Lung (tissue), 12 donors: ENCODE results near the gene HDAC10. TPM values are rescaled to one million over a fixed set of nuclear protein-coding genes. Genes with fewer than 3 reads are reported as not detected.

ENCODE experiments used
- ATAC-seq: fragments of 200-7000 bp; cut with Tn5 transposase; one replicate; pipeline ENCODE4 v1.9.1; 2020; ENCODE audit warnings: moderate number of reproducible peaks; ENCODE audit not compliant: insufficient read depth, low FRiP score
- DNase-seq, 3 donors: peaks; one replicate each; pipeline ENCODE4 v3.0.0-alpha.2; 2013 to 2017
- H3K27ac ChIP-seq, 2 donors: one replicate each; pipeline ENCODE4 v1.5.1; 2013; ENCODE audit warnings: mild to moderate bottlenecking in 2 of 2, moderate library complexity in 2 of 2, control low read depth in 1 of 2, inconsistent platforms in 1 of 2, low read depth in 1 of 2, low read length in 1 of 2
- H3K27me3 ChIP-seq, 3 donors: one replicate each; pipeline ENCODE4 v1.5.1; 2013; ENCODE audit warnings: low read length in 2 of 3; ENCODE audit not compliant: control insufficient read depth in 3 of 3, insufficient read depth in 3 of 3
- H3K36me3 ChIP-seq, 4 donors: one replicate each; pipeline ENCODE4 v1.5.1; 2013; ENCODE audit warnings: low read length in 4 of 4, mild to moderate bottlenecking in 1 of 4, moderate library complexity in 1 of 4; ENCODE audit not compliant: control insufficient read depth in 4 of 4, insufficient read depth in 4 of 4
- H3K4me1 ChIP-seq, 5 donors: one replicate each; pipeline ENCODE4 v1.5.1; 2013; ENCODE audit warnings: low read length in 5 of 5, mild to moderate bottlenecking in 2 of 5, moderate library complexity in 1 of 5; ENCODE audit not compliant: control insufficient read depth in 5 of 5, insufficient read depth in 5 of 5
- H3K4me3 ChIP-seq: one replicate; pipeline ENCODE4 v1.5.1; 2013; ENCODE audit warnings: mild to moderate bottlenecking, control low read depth, moderate library complexity
- H3K9ac ChIP-seq, 2 donors: one replicate each; pipeline ENCODE4 v1.5.1; 2013; ENCODE audit warnings: low read length in 2 of 2, control low read depth in 1 of 2; ENCODE audit not compliant: insufficient read depth in 1 of 2
- H3K9me3 ChIP-seq, 4 donors: one replicate each; pipeline ENCODE4 v1.5.1; 2013; ENCODE audit warnings: low read length in 3 of 4, mild to moderate bottlenecking in 1 of 4, moderate library complexity in 1 of 4; ENCODE audit not compliant: control insufficient read depth in 4 of 4, insufficient read depth in 3 of 4
- WGBS, 2 donors: extraction: QIAGEN DNeasy Blood & Tissue Kit; methylation state at CpG; one replicate each; pipeline ENCODE4 v1.1.7; 2013; 5-methylcytosine and 5-hydroxymethylcytosine counted together
- polyA plus RNA-seq, 2 donors: library from polyadenylated mRNA; stranded (reverse); fragments of 200-250 nt; gene quantifications; one replicate each; pipeline ENCODE4 v1.2.1, GENCODE V29; 2013
- total RNA-seq, 2 donors: library from RNA; depleted of rRNA in 1 of 2; stranded (reverse); fragments of >200 nt in 1 of 2; gene quantifications; one replicate each; pipeline ENCODE4 v1.2.1, GENCODE V29; 2014 to 2021
- TF ChIP-seq, protein P1 (sequence below): IDR thresholded peaks from 2 replicates; pipeline ENCODE4 v1.5.1; 2012; ENCODE audit warnings: mild to moderate bottlenecking; ENCODE audit errors: control extremely low read depth, extremely low read depth
- donor health status: control.
- donor health status: control.
- donor health status: Bipolar disorder and iron deficiency.
- donor health status: healthy.
- donor health status: DM: yes; HTN: yes; CAD: no.

The HDAC10 gene
- total and polyA plus RNA-seq, 4 donors = 32.2 to 53.7 (median 36.3) TPM

DNA sequence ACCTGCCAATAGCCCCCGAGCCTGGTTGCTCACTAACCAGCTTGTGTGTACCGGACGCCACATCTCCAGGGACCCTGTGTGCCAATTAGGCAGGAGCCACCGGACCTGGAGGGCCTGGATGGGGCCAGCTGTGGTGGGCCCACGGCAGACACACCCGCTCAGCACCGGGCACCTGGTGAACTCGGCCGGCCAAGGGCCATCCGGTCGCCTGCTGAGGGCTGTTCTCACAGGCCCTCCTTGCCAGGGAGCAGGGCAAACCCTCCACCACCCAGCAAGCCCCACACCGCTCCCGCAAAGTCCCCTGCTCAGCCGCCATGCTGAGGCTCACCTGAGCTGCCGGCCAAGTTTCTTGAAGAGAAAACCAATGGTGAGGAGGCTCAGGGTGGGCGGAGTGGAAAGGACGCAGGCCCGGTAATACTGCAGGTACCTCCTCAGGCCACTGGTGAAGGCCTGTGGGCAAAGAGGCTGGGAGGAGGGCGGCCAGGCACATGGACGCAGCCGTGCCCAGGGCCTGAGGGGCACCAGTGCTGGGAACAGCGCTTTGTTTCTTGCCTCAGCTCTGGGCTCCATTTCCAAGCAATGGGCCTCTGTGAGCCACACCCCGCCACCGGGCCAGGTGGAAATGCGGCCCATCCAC is 23.4 kb downstream of the HDAC10 start:
- Histone ChIP-seq H3K9ac (no peak overlapping the region), H3K36me3 (peaks cover 4 to 70% (median 27%) of the 10 kb centered on the region in 4 donors), H3K27ac (no peak overlapping the region), H3K27me3 (no peaks in the 10 kb centered on the region), H3K9me3 (no peaks in the 10 kb centered on the region), H3K4me3 (no peak overlapping the region), H3K4me1 (no peaks in the 10 kb centered on the region)
- WGBS, 2 donors = 96 to 100% methylated on average over 18 to 25 of the region's 25 CpGs
- no peak for DNase-seq
- TF ChIP-seq, protein P1, sequence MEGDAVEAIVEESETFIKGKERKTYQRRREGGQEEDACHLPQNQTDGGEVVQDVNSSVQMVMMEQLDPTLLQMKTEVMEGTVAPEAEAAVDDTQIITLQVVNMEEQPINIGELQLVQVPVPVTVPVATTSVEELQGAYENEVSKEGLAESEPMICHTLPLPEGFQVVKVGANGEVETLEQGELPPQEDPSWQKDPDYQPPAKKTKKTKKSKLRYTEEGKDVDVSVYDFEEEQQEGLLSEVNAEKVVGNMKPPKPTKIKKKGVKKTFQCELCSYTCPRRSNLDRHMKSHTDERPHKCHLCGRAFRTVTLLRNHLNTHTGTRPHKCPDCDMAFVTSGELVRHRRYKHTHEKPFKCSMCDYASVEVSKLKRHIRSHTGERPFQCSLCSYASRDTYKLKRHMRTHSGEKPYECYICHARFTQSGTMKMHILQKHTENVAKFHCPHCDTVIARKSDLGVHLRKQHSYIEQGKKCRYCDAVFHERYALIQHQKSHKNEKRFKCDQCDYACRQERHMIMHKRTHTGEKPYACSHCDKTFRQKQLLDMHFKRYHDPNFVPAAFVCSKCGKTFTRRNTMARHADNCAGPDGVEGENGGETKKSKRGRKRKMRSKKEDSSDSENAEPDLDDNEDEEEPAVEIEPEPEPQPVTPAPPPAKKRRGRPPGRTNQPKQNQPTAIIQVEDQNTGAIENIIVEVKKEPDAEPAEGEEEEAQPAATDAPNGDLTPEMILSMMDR = no peak
- no peak for ATAC-seq

DNA sequence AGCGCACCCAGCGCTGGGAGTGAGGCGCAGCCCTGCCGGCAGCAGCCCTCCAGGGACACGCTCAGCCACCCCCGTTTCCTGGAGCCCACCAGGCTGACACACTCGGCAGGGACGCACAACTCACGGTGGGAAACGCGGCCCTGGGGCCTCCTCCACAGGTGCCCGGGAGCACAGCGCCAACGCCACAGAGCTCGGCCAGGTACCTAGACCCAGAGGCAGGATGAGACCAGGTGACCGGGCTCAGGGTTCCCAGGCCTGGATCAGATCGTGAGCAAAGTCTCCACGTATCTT is 24.2 kb downstream of the HDAC10 start:
- DNase-seq = no peak
- H3K27ac ChIP-seq = no peak overlapping the region
- WGBS, 2 donors = 95% methylated on average over 18 of the region's 18 CpGs
- H3K4me1 ChIP-seq = no peaks in the 10 kb centered on the region
- H3K4me3 ChIP-seq = no peak overlapping the region
- H3K27me3 ChIP-seq = no peaks in the 10 kb centered on the region
- H3K36me3 ChIP-seq = peaks cover 4 to 73% (median 28%) of the 10 kb centered on the region in 4 donors
- no peak overlapping the region for H3K9ac ChIP-seq
- H3K9me3 ChIP-seq = no peaks in the 10 kb centered on the region
- TF ChIP-seq, protein P1 = no peak
- no peak for ATAC-seq

DNA sequence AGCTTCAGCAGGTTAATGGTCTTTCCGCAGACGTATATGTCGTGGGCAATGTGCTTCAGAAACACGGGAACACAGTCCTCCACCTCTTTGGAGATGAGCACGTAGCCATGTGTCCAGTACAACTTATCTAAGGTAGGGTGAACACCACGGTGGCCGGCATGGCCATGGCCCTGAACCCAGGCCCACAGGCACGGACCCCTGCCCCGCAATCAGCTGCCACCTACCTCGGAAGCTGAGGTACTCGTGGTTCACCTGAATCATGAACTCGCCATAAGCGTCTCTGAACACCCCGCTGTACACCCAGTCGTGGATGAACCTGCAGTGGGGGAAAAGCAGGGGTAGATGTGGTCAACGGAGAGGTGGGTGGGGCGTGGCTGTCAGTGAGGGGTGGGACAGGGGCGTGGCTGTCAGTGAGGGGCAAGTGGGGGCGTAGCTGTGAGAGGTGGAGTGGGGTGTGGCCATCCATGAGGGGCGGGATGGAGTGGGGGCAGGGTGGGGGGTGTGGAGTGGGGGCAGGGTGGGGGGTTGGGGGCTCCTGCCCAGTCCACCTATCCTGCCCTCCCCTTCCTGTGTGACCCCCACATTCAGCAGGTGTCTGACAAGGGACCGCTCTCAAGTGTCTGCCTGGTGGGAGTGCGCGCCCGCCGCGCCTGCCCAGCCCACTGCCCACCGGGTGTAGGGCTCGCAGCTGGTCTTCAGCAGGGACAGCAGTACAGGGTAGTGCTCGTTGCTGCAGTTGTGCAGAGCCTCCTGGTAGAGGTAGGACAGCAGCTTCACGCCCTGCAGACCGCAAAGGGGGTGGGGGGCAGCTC is 24.8 kb downstream of the HDAC10 start:
- Histone ChIP-seq H3K4me3 (no peak overlapping the region), H3K36me3 (peaks cover 4 to 79% (median 29%) of the 10 kb centered on the region in 4 donors), H3K9me3 (no peaks in the 10 kb centered on the region), H3K27me3 (no peaks in the 10 kb centered on the region), H3K4me1 (no peaks in the 10 kb centered on the region), H3K27ac (no peak overlapping the region), H3K9ac (no peak overlapping the region)
- TF ChIP-seq, protein P1 = no peak
- no peak for ATAC-seq
- DNase-seq = no peak
- 95 to 97% methylated on average over 31 of the region's 31 CpGs for WGBS, 2 donors
